SU-DHL-6 (cell line): ENCODE measurements around the gene TMEM163.

ENCODE experiments used
- EZH2phosphoT487 ChIP-seq: fragments of 200-600 bp; sonication (generic), shearing (Covaris generic); conservative IDR thresholded peaks from 2 replicates; pipeline ENCODE4 v1.6.1; 2018; ENCODE audit warnings: mild to moderate bottlenecking, antibody characterized with exemption, low read length, moderate library complexity, mixed read lengths
- TF ChIP-seq, protein P1 (sequence below): fragments of 200-600 bp; sonication (generic); IDR thresholded peaks from one replicate; pipeline ENCODE4 v1.5.1; 2017; ENCODE audit warnings: antibody characterized with exemption, mild to moderate bottlenecking, low read length, moderate library complexity; ENCODE audit not compliant: insufficient read depth, poor library complexity, severe bottlenecking

DNA sequence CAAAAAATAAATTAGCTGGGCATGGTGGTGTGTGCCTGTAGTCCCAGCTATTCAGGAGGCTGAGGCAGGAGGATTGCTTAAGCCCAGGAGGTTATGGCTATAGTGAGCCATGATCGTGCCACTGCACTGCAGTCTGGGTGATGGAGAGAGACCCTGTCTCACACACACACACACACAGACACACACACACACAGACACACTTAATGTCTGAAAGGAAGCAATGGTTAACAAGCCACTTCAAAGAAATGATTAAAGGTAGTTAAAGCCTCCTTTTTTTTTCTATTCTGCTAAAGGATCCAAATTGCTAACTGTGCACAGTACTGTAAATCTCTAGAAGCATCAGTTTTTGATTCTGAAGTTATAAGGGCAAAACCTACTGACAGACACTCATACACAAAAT is 211.1 kb downstream of the TMEM163 start:
- TF ChIP-seq, protein P1, sequence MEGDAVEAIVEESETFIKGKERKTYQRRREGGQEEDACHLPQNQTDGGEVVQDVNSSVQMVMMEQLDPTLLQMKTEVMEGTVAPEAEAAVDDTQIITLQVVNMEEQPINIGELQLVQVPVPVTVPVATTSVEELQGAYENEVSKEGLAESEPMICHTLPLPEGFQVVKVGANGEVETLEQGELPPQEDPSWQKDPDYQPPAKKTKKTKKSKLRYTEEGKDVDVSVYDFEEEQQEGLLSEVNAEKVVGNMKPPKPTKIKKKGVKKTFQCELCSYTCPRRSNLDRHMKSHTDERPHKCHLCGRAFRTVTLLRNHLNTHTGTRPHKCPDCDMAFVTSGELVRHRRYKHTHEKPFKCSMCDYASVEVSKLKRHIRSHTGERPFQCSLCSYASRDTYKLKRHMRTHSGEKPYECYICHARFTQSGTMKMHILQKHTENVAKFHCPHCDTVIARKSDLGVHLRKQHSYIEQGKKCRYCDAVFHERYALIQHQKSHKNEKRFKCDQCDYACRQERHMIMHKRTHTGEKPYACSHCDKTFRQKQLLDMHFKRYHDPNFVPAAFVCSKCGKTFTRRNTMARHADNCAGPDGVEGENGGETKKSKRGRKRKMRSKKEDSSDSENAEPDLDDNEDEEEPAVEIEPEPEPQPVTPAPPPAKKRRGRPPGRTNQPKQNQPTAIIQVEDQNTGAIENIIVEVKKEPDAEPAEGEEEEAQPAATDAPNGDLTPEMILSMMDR: no peak
- no peak for TF ChIP-seq EZH2phosphoT487
